GM12891 (cell line): Measurements from ENCODE around the gene CDK6.

Experiments
- DNase-seq: peaks from one replicate; pipeline ENCODE4 v3.0.0; 2011; ENCODE audit warnings: low spot score; ENCODE audit not compliant: insufficient read length
- FAIRE-seq: peaks from 2 replicates; lab custom pipeline; 2011; peaks lifted over from hg19 to GRCh38; lab: Jason Lieb, UNC
- PAX5 ChIP-seq: IDR thresholded peaks from 2 replicates; pipeline ENCODE4 v1.6.1; 2011; ENCODE audit warnings: low read length, moderate library complexity, mild to moderate bottlenecking; ENCODE audit not compliant: insufficient read depth, severe bottlenecking
- POLR2A ChIP-seq: IDR thresholded peaks from 2 replicates; pipeline ENCODE4 v1.6.1; 2011; ENCODE audit warnings: low read depth, low read length, control low read depth
- POLR2AphosphoS5 ChIP-seq: IDR thresholded peaks from 2 replicates; pipeline ENCODE4 v1.6.1; 2011; ENCODE audit warnings: low read depth, low read length, control low read depth
- POU2F2 ChIP-seq: IDR thresholded peaks from 2 replicates; pipeline ENCODE4 v1.6.1; 2011; ENCODE audit warnings: low read depth, mild to moderate bottlenecking, control low read depth, low read length, moderate library complexity
- SPI1 ChIP-seq: IDR thresholded peaks from 2 replicates; pipeline ENCODE4 v1.6.1; 2011; ENCODE audit warnings: low read depth, low read length, control low read depth
- TAF1 ChIP-seq: IDR thresholded peaks from 2 replicates; pipeline ENCODE4 v1.6.1; 2011; ENCODE audit warnings: low read depth, low read length, control low read depth

Gene CDK6

DNA sequence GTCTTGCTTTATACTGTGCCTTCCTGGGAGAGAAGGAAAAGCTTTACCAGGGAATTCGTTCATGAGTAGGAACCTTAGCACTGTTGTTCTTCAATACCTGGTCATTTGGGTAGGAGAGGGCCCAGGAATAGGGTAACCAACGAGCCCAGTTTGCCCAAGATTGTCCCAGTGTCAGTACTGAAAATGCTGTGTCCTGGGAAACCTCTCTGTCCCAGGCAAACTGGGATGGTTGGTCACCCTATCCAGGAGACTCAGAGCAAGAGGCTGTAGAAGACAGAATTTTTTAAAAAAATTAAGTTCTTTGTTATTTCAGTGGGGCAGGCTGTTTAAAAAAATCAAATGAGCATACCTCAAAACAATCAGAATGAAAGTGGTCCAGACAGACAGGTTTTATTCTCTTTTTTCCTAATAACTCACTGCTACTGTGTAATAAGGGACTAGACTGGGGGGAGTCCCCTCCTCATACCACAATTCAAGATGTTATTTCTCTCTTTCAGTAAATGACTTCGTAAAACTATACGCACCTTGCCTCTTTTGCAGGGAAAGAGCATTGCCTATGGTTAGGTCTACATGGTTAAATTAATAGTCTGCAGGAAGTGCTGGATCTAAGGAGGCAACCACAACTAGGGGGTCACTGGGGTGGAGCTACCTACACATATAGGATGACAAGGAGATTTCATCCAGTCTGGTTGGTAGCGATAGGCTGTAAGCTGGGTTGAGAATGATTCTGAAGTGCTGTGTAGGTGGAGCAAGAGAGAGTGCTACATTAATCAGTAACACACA is 205.1 kb downstream of the CDK6 start:
- TF ChIP-seq SPI1 (no peak), POLR2AphosphoS5 (no peak), TAF1 (no peak), POLR2A (no peak), PAX5 (no peak), POU2F2 (no peak)
- DNase-seq (no peak), FAIRE-seq (peak; percentile 83)

DNA sequence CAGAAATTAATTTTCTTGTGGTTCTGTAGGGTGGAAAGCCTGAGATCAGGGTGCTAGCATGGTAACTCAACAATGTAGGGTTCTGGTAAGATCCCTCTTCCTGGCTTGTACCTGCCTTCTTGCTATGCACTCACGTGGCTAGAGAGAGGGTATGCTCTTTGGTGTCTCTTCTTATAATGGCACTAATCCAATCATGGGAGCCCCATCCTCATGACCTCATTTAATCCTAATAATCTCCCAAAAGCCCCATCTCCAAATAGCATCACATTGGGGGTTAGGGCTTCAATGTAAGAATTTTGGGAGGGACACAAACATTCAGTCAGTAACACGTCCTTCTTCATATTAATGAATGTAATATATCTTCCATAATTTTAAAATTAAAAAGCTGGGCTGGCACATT is 206.6 kb downstream of the CDK6 start:
- FAIRE-seq, result no peak
- no peak for TF ChIP-seq PAX5
- no peak for TF ChIP-seq POLR2A
- no peak for TF ChIP-seq POLR2AphosphoS5
- TF ChIP-seq TAF1, result no peak
- no peak for TF ChIP-seq POU2F2
- no peak for TF ChIP-seq SPI1
- DNase-seq, result no peak

- TF ChIP-seq PAX5 (no peak), TAF1 (no peak), SPI1 (no peak), POLR2AphosphoS5 (no peak), POU2F2 (no peak), POLR2A (no peak)
- no peak for FAIRE-seq
- no peak for DNase-seq
Measured at GRCh38 chr7:92627956-92628355, 208.4 kb downstream of the CDK6 start.

- no peak for DNase-seq
- TF ChIP-seq POU2F2 (no peak), SPI1 (no peak), POLR2AphosphoS5 (no peak), TAF1 (no peak)
- no peak for FAIRE-seq
Measured at GRCh38 chr7:92626281-92626809, 210.0 kb downstream of the CDK6 start.

- FAIRE-seq (no peak), DNase-seq (no peak)
- TF ChIP-seq SPI1 (no peak), PAX5 (no peak), POLR2AphosphoS5 (no peak), POLR2A (no peak), TAF1 (no peak), POU2F2 (no peak)
Measured at GRCh38 chr7:92625617-92626016, 210.8 kb downstream of the CDK6 start.

DNA sequence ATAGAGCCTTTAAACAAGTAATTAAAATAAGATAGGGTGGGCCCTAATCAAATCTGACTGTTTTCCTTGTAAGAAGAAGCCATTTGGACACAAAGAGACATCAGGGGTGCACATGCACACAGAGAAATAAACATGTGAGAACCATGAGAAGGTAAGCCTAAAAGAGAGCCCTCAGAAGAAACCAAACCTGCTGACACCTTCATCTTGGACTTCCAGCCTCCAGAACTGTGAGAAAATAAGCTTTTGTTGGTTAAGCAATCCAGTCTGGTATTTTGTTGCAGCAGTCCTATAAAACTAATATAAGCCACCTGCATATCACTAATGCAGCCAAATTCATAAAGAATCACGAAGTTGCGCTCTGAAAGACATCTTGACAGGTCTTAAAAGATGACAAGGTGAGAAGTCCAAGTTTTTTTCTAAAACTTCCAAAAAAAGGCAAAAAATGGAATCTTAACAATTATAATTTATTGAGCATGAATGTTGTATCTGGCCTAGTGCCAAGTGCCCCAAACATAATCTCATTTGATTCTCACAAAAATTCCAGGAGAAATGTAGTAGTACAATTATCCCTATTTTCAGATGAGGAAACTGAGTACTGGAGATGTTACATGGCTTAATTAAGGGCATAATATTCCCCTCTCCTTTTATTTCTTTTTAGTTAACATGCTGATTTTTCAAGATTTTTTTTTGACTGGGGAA is 211.9 kb downstream of the CDK6 start:
- FAIRE-seq, result no peak
- TF ChIP-seq POLR2AphosphoS5 (no peak), PAX5 (no peak), POU2F2 (no peak), TAF1 (no peak), SPI1 (no peak), POLR2A (no peak)
- no peak for DNase-seq

DNA sequence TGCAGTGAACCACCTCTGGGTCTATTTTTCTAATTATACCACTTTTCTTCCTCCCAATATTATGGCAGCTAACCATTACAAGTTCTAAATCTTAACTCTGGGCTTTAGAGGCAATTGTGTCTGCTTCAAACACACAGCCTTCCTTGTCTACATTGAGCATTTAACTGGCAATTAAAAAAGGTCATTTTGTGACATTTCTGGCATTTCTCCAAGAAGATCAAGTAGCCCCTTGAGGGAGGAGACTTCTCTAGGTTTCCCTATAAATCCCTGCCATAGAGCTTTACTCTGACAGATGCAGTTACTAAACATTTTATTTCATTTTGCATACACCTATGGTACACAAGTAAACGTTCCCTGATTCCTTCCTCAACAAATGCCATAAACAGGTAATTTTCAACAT is 212.8 kb downstream of the CDK6 start:
- no peak for DNase-seq
- no peak for FAIRE-seq
- TF ChIP-seq POLR2AphosphoS5 (no peak), PAX5 (no peak), POU2F2 (no peak), POLR2A (no peak), TAF1 (no peak), SPI1 (no peak)

- FAIRE-seq, result peak; percentile 33
- TF ChIP-seq POU2F2 (no peak), PAX5 (no peak), SPI1 (no peak), POLR2A (no peak), TAF1 (no peak), POLR2AphosphoS5 (no peak)
- no peak for DNase-seq
Measured at GRCh38 chr7:92622685-92623084, 213.7 kb downstream of the CDK6 start.

DNA sequence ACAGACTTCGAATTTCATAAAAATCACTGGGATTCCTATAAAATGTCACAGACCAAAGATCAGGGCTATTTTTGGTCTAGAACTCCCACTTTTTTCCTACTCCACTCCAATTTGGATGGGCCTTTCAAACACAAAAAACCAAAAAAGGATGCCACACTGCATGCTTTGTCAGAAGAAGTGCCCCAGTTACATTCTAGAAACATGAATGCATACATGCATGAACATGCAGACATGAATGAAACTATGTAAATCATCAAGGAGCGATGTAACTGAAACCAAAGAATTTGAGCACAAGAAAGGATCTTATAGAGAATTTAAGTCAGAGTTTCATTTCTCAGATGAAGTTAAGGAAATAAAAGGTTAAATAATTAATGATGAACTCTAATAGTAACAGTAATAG is 214.3 kb downstream of the CDK6 start:
- no peak for TF ChIP-seq POLR2AphosphoS5
- TF ChIP-seq POU2F2, result peak; percentile 75
- no peak for FAIRE-seq

More for the DNA sequence above, 214.3 kb downstream of the CDK6 start:
- DNase-seq, result no peak
